Hematopoietic multipotent progenitor cell (in vitro differentiated cells): ENCODE measurements around the gene THBS3. TPM values are rescaled to one million over a fixed set of nuclear protein-coding genes. Genes with fewer than 3 reads are reported as not detected.
"Not testable (repeated sequence)": the region's sequence is repeated elsewhere in the genome, so short reads cannot be mapped to it uniquely, and the experiment has no call there.

Source experiments
- DNase-seq, 3 donors: peaks; one replicate each; pipeline ENCODE4 v3.0.0-alpha.2; 2011 to 2015; ENCODE audit warnings: low read depth in 2 of 3, low spot score in 2 of 3
- total RNA-seq: library from RNA; depleted of rRNA; stranded (reverse); fragments of >200 nt; gene quantifications from one replicate; pipeline ENCODE4 v1.2.3, GENCODE V29; 2012

THBS3 gene
- total RNA-seq = 72.4 TPM

DNA sequence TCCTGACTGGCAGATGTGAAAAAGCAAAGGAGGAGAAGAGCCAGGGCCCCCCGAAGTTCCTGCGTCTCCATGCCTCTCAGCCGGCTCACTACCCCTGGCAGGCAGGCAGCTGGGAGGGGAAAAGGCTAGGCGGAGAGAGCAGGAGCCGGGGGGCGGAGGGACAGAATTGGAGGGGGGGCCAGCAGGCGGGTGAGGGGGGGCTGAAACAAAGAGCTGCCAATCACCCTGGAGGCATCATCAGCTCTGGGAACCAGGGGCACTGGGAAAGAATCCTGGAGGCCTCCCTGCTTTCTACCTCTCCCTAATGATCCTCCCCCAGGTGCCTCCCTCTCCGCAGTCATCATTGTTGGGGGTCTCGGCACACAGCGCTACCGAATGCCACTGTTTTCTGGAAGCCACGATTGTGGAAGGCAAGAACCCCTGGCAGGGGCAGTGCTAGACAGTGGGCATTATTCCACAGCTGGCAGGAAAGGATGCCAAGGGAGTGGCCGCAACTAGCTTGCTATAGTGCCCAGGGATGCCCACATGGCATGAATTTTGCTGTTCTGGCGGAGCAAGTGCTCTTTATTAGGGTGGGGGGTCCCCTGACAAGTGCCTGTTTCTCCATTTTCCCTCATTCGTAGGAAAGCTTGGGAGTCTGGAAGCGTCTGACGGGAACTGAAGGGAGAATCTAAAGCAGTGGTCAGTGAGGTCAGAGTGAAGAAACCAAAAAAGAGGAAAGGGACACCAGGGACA, at the start of gene THBS3:
Gene THBS3 (minus strand): TSS at position 92 of the 735 bp plus-strand sequence. CDS start 21 bp downstream, at position 71.
- no peak for DNase-seq

DNA sequence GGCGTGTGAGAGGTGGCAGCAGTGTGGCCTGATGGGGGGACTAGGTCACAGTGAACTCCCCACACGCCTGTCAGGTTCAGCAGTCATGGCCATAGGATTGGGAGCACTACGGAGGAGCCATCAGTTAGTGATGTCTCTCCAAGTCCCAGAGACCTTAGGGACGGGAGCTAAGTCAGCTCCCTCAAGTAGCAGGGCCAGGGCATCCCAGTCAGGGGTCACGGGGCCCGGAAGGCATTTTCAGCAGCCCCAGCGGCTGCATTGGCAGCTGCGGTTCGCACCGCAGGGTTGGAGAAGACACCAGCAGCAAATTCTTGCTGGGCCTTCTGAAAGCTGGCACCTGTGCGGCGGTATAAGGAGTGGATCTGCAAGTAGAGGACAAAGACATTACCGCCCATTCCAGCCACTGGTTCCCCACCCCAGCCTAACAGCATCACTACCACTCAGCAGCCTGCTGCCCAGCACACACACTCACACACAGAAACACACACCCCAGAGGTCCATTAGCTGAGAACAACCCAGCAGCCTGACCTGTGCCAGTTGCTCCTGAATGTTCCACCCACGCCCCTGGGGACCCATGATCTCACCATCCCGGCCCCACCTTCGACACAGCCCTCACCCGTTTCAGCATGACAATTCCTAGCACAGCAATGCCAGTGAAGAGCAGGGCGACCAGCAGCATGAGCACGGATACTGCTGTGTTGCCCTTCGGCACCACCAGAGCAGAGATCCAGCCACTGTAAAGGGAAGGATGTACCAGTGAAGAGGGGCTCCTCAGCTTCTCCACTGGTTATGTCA, 48.6 kb upstream of the THBS3 start:
- no peak for DNase-seq

DNA sequence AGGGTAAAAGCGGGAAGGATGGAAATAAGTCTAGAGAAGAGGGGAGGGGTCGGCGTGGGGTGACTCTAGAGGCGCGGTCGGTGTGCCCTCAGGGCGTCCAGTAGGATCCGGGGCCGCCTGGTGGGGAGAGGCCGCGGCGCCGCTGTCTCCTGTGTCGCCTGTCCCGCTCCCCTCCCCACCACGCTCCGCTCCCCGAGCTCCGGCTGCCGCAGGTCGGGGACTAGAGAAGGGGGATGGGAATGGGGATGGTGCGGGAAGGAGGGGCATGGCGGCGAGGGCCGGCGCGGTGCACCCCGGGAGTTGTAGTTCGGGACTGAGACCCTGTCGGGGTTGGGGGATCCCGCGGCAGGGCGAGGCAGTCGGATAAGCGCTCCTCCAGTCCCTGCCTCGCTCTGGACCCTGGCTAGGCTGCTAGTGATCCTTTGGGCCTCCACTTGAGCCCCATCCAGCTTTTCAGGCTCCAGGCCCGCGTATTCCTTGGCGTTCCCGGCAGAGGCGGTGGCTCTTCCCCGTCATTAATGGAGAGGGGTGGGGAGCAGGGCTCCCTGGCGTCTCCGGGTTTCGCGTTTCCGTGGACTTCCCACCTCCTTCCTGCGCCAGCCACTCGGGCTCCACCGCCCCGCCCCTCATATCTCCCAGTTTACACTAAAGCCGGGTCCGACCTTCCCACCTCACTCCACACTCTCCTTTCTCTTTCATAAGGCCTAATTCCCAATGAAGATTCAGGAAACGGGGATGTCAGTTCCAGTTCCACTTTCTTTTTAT, 47.7 kb upstream of the THBS3 start, which contains the start of gene ENTREP3:
Gene ENTREP3 (minus strand): TSS at position 241 of the 765 bp plus-strand sequence. CDS start 606 bp downstream, outside the sequence.
- peak in 2 of 3 donors; percentile 76 to 77 for DNase-seq

DNA sequence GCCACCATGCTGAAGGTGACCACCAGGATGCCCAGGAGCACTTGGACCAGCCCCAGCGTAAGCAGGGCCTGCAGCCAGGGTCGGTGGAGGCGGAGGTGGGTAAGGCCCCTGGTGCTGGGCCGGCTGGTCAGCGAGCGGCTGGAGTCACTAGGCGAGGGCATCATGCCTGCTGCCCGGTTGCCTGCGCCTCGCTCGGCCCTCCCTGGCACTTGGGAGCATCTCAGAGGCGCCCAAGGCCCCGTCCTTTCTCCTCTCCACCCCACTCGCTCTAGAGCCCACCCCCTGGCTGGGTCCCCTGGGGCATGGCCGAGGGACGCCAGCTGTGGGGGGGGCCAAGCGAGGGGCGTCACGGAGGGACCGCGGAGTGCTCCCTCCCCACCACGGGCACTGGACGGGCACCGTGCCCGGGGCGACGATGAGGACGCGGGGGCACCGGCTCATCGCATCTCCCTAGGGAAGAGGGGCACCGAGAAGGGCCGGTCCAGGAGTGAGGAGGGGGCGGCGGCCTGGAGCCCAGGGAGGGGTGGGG, 47.1 kb upstream of the THBS3 start:
- DNase-seq = no peak

DNA sequence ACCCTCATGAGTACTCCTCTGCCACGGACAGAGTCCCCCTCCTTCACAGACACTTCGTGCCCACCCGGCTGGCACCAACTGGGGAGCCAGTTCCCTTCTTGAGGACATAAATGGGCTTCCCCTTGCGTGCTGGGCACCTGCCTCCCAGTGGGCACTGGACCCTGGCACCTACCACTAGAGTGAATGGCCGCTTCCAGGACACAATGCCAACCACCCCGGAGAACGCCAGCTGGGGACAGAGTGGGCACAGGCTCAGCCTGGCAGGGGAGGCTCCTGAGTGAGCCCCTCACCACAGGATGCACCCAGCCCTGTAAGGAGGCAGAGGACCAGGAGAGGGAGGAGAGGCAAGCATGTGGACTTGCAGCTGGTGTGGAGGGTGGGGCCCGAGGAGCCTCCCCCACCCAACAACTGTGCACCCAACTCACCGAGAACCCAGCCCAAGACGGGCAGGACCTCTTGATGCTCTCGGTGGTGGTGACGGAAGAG, 46.6 kb upstream of the THBS3 start:
- DNase-seq = no peak

DNA sequence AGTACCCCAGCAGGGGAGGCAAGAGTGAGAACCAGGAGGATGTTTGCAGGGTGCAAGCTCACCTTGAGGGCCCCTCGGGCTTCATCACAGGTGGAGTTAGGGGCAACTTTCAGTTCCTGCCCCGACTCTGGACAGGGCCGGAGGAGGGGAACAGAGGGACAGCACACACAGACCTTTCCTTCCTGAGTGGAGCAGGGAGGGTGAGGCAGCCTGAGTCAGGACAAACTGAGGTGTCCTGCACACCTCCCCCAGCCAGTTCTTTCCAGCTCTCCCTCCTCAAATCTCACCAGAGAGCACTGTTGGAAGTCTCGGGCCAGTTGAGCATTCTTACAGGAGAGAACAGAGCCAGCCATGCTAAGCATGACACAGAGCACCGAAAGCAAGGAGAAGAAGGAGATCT, 46.1 kb upstream of the THBS3 start:
- no peak for DNase-seq

DNA sequence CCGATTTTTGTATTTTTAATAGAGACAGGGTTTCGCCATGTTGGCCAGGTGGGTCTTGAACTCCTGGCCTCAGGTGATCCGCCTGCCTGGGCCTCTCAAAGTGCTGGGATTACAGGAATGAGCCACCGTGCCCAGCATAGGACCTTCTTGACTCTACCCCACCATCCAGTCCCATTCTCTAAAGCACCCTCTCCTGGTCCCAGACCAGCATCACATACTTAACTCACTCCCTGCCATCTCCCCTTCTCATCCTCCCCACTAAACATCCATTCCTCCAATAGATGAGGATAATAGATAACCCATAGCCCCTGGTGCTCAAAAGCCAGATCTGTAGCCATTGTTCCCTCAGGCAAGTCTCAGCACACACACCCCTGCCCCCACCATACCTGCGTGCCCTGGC, 45.5 kb upstream of the THBS3 start:
- no peak for DNase-seq

DNA sequence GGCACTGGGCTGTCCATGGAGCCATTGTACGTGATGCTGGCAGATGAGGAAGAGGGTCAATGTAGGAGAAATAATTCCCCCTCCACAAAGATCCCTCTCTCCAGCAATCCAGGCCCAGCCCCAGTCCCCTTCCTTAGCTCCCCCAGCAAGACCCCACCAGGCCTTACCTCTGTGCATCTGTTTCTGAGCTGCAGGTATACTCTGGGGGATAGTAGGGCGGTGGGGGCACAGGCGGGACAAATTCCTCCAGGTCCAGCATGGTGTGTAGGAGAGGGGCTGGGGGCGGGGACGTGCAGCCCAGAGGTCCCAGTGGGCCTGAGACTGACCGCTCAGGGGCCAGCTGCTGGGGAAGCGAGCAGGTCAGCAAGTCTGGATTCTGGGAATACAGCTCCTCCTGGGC, 43.9 kb upstream of the THBS3 start:
- DNase-seq = no peak

DNA sequence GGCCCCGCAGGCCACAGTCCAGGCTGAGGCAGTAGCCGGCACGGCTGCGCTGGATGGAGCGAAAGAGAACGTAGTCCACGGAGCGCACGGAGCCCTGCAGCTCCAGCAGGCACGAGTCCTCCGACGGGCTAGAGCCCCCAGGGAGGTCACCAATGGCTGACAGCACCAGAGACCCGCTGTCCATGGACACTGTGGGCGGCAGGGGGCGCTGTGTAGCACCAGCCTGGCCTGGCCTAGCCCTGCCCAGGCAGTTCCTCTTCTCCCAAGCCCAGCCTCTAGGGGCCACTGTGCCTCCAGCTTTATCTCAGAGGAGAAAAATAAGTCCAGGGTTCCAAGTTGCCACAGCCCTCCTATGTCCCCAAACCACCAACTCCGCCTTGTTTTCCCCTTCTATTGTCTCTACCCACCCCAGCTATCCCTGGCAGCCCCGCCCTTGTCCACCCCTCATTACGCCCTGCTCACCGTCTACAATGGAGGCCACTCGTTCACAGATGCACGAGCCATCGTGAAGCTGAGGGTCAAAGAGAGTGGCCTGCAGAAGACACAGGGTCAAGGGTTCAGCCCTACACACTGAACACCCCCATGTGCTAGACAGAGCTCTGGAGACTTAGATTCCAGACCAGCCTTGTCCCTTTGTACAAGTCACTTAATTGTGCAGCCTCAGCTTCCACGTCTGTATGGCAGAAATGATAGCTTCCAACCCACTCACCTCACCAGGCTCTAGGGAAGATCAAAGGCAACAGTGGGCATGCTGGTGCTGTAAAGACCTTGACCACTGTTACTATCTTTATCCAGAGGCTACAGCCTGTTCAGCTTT, 43.1 kb upstream of the THBS3 start:
- peak; percentile 93 to 97 (median 96) for DNase-seq

DNA sequence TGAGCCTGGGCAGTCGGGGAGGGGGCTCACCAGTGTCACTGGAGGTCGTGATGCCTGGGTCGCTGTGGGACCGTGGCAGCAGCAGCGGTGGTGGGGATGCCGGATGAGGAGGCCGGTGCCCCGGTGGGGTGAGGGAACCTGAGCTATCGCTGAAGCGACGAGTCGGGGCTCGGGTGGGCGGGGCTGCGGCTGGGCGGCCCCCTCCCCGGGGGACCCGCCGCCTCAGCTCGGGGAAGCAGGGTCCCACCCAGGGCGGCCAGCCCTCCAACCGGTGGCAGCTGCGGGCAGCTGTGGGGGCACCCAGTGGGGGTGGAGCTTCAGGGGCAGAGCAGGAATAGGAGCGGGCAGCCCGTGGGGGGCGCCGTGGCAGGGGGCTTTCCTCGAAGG, 42.5 kb upstream of the THBS3 start:
- DNase-seq = peak in 1 of 3 donors; percentile 77

DNA sequence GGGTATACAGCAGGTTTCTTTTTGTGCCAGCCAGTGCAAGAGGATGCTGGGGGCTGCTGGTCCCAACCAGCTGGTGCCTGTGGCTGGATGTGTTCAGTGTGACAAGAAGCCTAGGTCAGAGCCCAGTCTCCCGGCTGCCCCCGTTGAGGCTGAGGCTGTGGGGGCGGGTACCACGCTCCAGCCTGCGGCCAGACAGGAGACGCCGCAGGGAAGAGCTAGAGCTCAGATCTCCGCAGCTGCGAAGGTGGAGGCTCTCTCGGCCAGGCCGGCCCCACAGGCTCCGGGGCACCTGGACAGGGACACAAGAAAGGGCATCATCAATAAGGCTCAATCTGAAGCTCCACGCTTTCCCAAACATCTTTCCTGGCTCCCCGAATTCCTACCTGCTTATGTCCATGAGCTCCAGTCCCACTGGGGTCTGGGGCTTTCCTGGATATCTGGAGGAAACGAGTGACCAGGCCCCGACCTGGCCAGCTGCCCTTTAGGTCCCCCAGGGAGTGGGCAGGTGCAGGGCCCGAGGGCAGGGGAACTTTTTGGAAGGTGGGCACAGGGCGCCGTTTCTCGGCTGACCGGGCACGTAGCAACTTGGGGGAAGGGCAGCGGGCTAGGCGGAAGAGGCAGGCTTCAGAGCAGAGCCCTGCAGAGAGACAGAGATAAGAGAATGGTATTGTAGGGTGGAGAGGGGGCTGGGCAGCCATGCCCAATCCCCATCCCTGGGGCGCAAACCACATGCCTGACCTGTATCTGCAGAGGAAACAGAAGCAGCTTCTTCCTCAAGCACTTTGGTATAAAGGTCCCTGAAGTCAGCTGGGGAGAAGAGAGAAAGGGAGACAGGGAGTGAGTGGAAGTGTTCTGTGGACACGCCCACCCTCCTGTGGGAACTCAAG, 40.2 kb upstream of the THBS3 start:
- peak in 1 of 3 donors; percentile 20 for DNase-seq

DNA sequence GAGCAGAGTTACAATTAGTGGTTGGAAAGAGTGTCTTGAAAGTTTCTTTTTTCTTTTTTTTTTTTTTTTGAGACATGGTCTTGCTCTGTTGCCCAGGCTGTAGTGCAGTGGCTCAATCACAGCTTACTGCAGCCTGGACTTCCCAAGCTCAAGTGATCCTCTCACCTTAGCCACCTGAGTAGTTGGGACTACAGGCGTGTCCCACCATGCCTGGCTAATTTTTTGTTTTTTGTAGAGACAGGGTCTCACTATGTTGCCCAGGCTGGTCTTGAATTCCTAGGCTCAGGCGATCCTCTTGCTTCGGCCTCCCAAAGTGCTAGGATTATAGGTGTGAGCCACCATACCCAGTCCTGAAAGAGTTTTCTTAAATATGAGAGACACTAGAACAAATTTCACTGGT, 39.1 kb upstream of the THBS3 start:
- not testable (repeated sequence) for DNase-seq

DNA sequence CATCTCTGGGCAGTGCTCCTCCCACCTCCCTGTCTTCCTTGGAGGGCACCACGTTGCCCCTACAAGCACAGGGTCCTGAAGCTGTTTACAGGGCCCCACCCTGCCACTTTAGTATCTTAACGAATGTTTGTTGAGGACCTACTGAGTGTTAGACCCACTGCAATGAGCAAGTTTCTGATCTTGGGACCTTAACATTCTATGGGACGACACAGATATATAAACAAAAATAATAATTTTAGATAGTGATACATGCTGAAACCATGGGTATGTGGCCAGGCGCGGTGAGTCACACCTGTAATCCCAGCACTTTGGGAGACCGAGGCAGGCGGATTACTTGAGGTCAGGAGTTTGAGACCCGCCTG, 37.4 kb upstream of the THBS3 start:
- DNase-seq = no peak

DNA sequence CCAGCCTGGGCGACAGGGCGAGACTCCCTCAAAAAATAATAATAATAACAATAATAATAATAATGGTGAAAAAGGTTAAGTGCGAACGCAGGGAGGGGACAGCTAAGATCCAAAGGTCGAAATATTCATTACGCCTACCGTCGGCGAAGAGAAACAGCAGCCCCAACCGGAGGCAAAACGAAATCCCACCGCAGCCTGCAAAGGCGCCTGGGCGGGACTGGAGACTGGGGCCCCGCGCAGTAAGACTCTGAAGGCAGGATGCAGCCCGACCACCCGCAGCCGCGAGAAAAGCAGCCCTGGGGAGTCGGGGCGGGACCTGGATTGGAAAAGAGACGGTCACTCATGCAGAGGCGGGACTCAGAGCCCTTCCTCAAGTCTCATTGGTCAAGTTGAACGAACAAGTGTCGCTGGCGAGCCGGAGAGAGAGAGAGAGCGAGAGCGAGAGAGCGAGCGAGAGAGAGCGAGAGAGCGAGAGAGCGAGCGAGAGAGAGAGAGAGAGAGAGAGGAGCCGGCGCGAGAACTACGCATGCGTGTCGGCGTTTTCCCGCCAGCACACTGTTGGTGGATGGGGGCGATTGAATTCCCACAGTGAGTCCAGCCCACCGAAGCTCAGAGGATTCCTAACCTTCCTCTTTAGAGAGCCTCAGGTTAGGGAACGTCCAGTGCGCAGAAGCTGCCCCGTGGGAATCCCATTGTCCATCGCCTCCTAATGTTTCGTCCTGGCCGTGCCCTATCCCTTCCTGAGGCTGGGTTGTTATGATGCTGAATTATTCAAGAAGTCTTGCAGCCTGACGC, 36.9 kb upstream of the THBS3 start:
- DNase-seq = peak; percentile 89 to 100 (median 99)

DNA sequence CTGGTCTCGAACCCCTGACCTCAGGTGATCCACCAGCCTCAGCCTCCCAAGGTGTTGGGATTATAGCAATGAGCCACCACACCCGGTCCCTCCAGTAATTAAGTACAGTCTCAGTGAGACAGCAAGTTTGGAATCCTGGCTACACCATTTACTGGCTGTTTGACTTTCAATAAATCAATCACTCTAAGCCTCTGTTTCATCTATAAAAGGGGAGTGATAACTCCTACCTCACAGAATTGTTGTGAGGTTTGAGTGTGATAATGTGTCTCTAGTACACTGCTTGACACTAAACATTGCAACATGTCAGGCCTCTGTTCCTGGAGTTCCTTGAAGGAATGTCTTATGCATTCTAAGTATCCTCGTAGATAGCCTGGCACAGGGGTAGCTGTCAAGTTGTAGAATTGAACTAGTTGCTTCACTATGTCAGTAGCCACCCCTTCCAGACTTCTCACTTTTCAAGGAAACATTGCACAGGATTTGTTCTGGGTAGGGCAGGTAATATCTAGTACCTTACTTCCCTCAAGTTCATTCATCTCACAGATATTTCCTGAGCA, 35.2 kb upstream of the THBS3 start:
- DNase-seq = no peak

DNA sequence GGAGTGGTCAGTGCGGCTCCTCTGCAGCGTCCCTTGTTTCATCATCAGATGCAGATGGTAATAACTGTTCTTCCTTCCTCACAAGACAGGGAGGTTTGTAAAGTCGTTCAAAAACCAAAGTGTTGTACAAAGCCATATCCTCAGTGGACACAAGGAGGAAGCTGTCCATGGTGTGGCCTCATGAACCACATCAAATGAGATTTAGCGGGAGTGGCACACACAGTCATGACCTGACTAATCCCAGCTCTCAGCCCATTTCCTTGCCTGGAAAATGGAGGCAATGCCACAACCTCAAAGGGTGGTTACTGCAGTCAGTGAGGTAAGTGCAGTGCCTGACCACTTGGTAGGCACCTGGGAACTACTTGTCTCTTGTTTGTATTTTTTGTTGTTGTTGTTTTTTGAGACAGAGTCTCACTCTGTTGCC, 34.2 kb upstream of the THBS3 start:
- no peak for DNase-seq

DNA sequence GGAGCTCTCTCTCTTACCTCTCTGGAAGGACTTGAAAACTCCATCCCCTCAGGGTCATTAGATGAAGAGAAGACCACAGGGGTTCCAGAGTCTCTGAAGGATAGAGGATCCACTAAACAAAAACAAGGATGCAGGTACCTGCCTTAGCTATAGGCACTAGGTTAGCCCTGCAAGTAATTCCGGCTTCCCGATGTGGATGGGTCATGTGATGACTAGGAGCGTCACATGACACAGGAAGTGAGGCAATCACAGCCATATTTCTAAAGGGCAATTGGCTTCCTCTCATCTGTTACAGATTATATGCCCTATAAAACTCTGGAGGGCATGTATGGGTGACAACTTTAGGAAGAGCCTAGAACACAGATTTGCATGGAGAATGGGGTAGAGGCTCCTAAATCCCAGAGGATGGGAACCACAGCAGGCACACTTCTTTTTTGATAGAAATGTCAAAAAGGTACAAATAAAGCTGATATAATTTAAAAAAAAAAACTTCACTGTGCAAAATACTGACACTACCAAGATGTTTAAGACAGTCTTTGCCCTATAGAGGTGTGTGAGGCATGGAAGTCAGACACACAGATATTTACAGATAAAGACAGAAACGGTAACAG, 33.5 kb upstream of the THBS3 start:
- peak; percentile 42 to 85 (median 67) for DNase-seq
